ENCODE results near the gene DRAXIN.

GRCh38 chr1:11647333-11647732, 44.2 kb upstream of the DRAXIN start:
- no peak for TF ChIP-seq POLR2AphosphoS5 (IDR thresholded peaks at IDR 0.05)
- no peak for TF ChIP-seq POLR2A (IDR thresholded peaks at IDR 0.05; ENCODE audit: low read depth)
- TF ChIP-seq EP300 (IDR thresholded peaks at IDR 0.05), result no peak
- TF ChIP-seq, protein P1, sequence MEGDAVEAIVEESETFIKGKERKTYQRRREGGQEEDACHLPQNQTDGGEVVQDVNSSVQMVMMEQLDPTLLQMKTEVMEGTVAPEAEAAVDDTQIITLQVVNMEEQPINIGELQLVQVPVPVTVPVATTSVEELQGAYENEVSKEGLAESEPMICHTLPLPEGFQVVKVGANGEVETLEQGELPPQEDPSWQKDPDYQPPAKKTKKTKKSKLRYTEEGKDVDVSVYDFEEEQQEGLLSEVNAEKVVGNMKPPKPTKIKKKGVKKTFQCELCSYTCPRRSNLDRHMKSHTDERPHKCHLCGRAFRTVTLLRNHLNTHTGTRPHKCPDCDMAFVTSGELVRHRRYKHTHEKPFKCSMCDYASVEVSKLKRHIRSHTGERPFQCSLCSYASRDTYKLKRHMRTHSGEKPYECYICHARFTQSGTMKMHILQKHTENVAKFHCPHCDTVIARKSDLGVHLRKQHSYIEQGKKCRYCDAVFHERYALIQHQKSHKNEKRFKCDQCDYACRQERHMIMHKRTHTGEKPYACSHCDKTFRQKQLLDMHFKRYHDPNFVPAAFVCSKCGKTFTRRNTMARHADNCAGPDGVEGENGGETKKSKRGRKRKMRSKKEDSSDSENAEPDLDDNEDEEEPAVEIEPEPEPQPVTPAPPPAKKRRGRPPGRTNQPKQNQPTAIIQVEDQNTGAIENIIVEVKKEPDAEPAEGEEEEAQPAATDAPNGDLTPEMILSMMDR (IDR thresholded peaks at IDR 0.05), result no peak
